ENCODE measurements around the gene EBLN1. TPM values are rescaled to one million over a fixed set of nuclear protein-coding genes. Genes with fewer than 3 reads are reported as not detected.

Gene EBLN1
- total RNA-seq, 1 donor from 2014 or later, result not detected

- no peaks in the 10 kb centered on the region for H3K4me1 Mint-ChIP-seq
- H3K27ac ChIP-seq, result no peak overlapping the region
These were observed 7.5 kb downstream of the EBLN1 start for GRCh38 chr10:22210267-22210666.

GRCh38 chr10:22193945-22194344, 23.9 kb downstream of the EBLN1 start:
- Histone ChIP-seq H3F3A (ENCODE audit: low read depth) (no peaks in the 10 kb centered on the region), H3K27ac (no peak overlapping the region), H3K9me3 (ENCODE audit: low read depth) (no peaks in the 10 kb centered on the region), H3K4me3 (no peak overlapping the region), H3K27me3 (no peaks in the 10 kb centered on the region), H3K79me2 (ENCODE audit: low read depth) (no peaks in the 10 kb centered on the region), H3K4me1 (no peaks in the 10 kb centered on the region), H3K36me3 (no peaks in the 10 kb centered on the region), H3K4me2 (no peak overlapping the region), H2AFZ (replicated peaks) (no peak overlapping the region), H4K20me1 (ENCODE audit: low read depth) (no peaks in the 10 kb centered on the region), H3K9ac (no peak overlapping the region)
- H3K4me1 Mint-ChIP-seq, result no peaks in the 10 kb centered on the region
- H3K36me3 Mint-ChIP-seq, result no peaks in the 10 kb centered on the region
- no peak overlapping the region for H3K27ac Mint-ChIP-seq
- TF ChIP-seq EZH2 (IDR thresholded peaks at IDR 0.05), result no peak
- TF ChIP-seq, protein P1, sequence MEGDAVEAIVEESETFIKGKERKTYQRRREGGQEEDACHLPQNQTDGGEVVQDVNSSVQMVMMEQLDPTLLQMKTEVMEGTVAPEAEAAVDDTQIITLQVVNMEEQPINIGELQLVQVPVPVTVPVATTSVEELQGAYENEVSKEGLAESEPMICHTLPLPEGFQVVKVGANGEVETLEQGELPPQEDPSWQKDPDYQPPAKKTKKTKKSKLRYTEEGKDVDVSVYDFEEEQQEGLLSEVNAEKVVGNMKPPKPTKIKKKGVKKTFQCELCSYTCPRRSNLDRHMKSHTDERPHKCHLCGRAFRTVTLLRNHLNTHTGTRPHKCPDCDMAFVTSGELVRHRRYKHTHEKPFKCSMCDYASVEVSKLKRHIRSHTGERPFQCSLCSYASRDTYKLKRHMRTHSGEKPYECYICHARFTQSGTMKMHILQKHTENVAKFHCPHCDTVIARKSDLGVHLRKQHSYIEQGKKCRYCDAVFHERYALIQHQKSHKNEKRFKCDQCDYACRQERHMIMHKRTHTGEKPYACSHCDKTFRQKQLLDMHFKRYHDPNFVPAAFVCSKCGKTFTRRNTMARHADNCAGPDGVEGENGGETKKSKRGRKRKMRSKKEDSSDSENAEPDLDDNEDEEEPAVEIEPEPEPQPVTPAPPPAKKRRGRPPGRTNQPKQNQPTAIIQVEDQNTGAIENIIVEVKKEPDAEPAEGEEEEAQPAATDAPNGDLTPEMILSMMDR (IDR thresholded peaks at IDR 0.05), result no peak
- no peak for TF ChIP-seq EZH2phosphoT487 (IDR thresholded peaks at IDR 0.05)
- DNase-seq (ENCODE audit: low spot score), result no peak
- no peaks in the 10 kb centered on the region for H3K9me3 Mint-ChIP-seq
- H3K27me3 Mint-ChIP-seq (ENCODE audit: insufficient read depth, low read depth), result no peaks in the 10 kb centered on the region
- no peak overlapping the region for H3K4me3 Mint-ChIP-seq

More at GRCh38 chr10:22210267-22210666, 7.5 kb downstream of the EBLN1 start:
- TF ChIP-seq EZH2phosphoT487 (IDR thresholded peaks at IDR 0.05), result no peak
- TF ChIP-seq EZH2 (IDR thresholded peaks at IDR 0.05), result no peak
- TF ChIP-seq, protein P1 (IDR thresholded peaks at IDR 0.05), result no peak
- H3K4me3 Mint-ChIP-seq, result no peak overlapping the region
- DNase-seq (ENCODE audit: low spot score), result no peak
- Histone ChIP-seq H3K36me3 (no peaks in the 10 kb centered on the region), H3K4me2 (no peak overlapping the region), H3K79me2 (ENCODE audit: low read depth) (no peaks in the 10 kb centered on the region), H4K20me1 (ENCODE audit: low read depth) (no peaks in the 10 kb centered on the region), H3F3A (ENCODE audit: low read depth) (no peaks in the 10 kb centered on the region), H3K4me3 (no peak overlapping the region), H3K4me1 (no peaks in the 10 kb centered on the region), H3K9ac (no peak overlapping the region), H3K9me3 (ENCODE audit: low read depth) (no peaks in the 10 kb centered on the region), H3K27me3 (no peaks in the 10 kb centered on the region), H2AFZ (replicated peaks) (no peak overlapping the region)
- H3K9me3 Mint-ChIP-seq, result no peaks in the 10 kb centered on the region
- H3K27me3 Mint-ChIP-seq (ENCODE audit: insufficient read depth, low read depth), result no peaks in the 10 kb centered on the region
- no peaks in the 10 kb centered on the region for H3K36me3 Mint-ChIP-seq
- no peak overlapping the region for H3K27ac Mint-ChIP-seq

DNA sequence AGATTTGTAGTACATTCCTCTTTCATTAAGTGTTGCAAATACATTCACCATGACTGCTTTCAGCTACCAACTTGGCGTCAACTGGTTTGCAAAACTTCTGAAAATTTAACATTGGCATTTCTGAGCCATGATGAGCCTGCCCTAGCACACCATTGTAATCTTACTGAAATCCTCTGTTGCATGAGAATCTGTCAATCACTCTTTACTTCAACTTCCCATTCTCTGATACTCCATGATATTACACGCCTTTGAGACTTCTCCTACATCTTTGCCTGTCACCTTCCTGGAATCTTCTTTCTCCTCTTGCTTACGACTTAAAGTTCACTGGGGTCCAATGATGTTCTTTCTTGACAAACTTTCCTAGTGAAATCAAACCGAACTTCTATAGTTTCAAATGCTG, 32.2 kb downstream of the EBLN1 start:
- H3K36me3 ChIP-seq, result no peaks in the 10 kb centered on the region
- no peak for DNase-seq (ENCODE audit: low spot score)
- no peaks in the 10 kb centered on the region for H3K27me3 ChIP-seq
- no peaks in the 10 kb centered on the region for H4K20me1 ChIP-seq (ENCODE audit: low read depth)
- no peaks in the 10 kb centered on the region for H3K79me2 ChIP-seq (ENCODE audit: low read depth)
- H3K4me2 ChIP-seq, result no peak overlapping the region
- Mint-ChIP-seq H3K27me3 (ENCODE audit: insufficient read depth, low read depth) (no peaks in the 10 kb centered on the region), H3K27ac (no peak overlapping the region), H3K9me3 (peaks cover under 1% of the 10 kb centered on the region), H3K36me3 (no peaks in the 10 kb centered on the region), H3K4me1 (no peaks in the 10 kb centered on the region), H3K4me3 (no peak overlapping the region)
- no peak overlapping the region for H3K9ac ChIP-seq
- no peak overlapping the region for H3K4me3 ChIP-seq
- H3F3A ChIP-seq (ENCODE audit: low read depth), result no peaks in the 10 kb centered on the region
- TF ChIP-seq EZH2phosphoT487 (IDR thresholded peaks at IDR 0.05) (no peak), EZH2 (IDR thresholded peaks at IDR 0.05) (no peak)
- TF ChIP-seq, protein P1 (IDR thresholded peaks at IDR 0.05), result no peak
- no peak overlapping the region for H2AFZ ChIP-seq (replicated peaks)
- H3K4me1 ChIP-seq, result no peaks in the 10 kb centered on the region
- H3K9me3 ChIP-seq (ENCODE audit: low read depth), result peaks cover 6% of the 10 kb centered on the region
- no peak overlapping the region for H3K27ac ChIP-seq
